ENCODE results near the gene CDH10. TPM values are rescaled to one million over a fixed set of nuclear protein-coding genes. Genes with fewer than 3 reads are reported as not detected.
A peak's percentile ranks its signal among the peaks of the same experiment; 100 is the strongest.

CDH10 gene
- total RNA-seq, 1 experiment from 2014 or later = 0.31 TPM

DNA sequence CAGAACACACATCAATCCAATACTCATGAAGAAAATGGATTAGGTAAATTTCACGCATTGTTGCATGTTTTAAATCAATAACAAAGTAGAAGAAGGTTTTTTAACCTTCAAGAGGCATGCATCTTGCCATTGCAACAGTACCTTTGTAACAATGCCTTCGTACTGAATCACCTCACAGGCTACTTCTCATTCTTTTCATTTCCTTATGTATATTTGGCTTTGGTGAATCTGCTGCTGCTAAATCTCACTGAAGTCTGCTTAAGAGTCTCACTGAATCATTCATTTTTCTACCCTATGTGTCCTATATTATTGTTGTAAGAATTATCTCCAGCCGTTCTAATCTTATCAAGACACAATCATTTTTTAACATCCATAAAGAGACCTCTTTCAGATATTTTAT, 152.5 kb downstream of the CDH10 start:
- H4K5ac ChIP-seq (ENCODE audit: insufficient read length, low read depth, low read length) = no peak overlapping the region
- TF ChIP-seq, protein P1, sequence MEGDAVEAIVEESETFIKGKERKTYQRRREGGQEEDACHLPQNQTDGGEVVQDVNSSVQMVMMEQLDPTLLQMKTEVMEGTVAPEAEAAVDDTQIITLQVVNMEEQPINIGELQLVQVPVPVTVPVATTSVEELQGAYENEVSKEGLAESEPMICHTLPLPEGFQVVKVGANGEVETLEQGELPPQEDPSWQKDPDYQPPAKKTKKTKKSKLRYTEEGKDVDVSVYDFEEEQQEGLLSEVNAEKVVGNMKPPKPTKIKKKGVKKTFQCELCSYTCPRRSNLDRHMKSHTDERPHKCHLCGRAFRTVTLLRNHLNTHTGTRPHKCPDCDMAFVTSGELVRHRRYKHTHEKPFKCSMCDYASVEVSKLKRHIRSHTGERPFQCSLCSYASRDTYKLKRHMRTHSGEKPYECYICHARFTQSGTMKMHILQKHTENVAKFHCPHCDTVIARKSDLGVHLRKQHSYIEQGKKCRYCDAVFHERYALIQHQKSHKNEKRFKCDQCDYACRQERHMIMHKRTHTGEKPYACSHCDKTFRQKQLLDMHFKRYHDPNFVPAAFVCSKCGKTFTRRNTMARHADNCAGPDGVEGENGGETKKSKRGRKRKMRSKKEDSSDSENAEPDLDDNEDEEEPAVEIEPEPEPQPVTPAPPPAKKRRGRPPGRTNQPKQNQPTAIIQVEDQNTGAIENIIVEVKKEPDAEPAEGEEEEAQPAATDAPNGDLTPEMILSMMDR (conservative IDR thresholded peaks at IDR 0.05) = no peak
- Mint-ChIP-seq H3K27ac (peak overlapping the region in 1 of 3 experiments; percentile 87; a peak in 1 of 7 replicates), H3K36me3 (ENCODE audit: insufficient read depth in 1 of 3, low read depth in 3 of 3) (no peaks in the 10 kb centered on the region), H3K4me3 (no peak overlapping the region), H3K27me3 (ENCODE audit: low read depth) (no peaks in the 10 kb centered on the region), H3K9me3 (no peaks in the 10 kb centered on the region), H3K4me1 (peaks cover 0 to 5% of the 10 kb centered on the region in 2 experiments; a peak in 2 of 4 replicates)
- H2BK20ac ChIP-seq (ENCODE audit: low read depth, low read length, poor library complexity, severe bottlenecking) = no peak overlapping the region
- no peak overlapping the region for H3T11ph ChIP-seq (ENCODE audit: low read length)
- no peak overlapping the region for H2BK120ac ChIP-seq (ENCODE audit: low read depth, low read length, poor library complexity, severe bottlenecking)
- H4K8ac ChIP-seq (replicated peaks; ENCODE audit: insufficient read length, low read depth, low read length) = no peak overlapping the region
- no peak overlapping the region for H3K9ac ChIP-seq (ENCODE audit: extremely low read depth, insufficient read length, low read length)
- H3K23me2 ChIP-seq (ENCODE audit: insufficient read length, low read depth, low read length, poor library complexity, severe bottlenecking) = no peaks in the 10 kb centered on the region
- H2BK15ac ChIP-seq (ENCODE audit: low read depth, low read length) = no peak overlapping the region
- H3K27me3 ChIP-seq (ENCODE audit: insufficient read depth, low read length) = no peaks in the 10 kb centered on the region
- no peak overlapping the region for H2BK12ac ChIP-seq (ENCODE audit: insufficient read length, low read depth, low read length)
- no peak overlapping the region for H3K27ac ChIP-seq (ENCODE audit: insufficient read length, low read depth, low read length)
- H3K79me2 ChIP-seq (ENCODE audit: insufficient read depth, low read length) = no peaks in the 10 kb centered on the region
- no peak overlapping the region for H2BK5ac ChIP-seq (ENCODE audit: insufficient read length, low read length)
- H3K18ac ChIP-seq (ENCODE audit: insufficient read length, low read depth, low read length) = no peak overlapping the region
- no peak overlapping the region for H3K23ac ChIP-seq (ENCODE audit: insufficient read length, low read depth, low read length)
- H3K56ac ChIP-seq (ENCODE audit: insufficient read length, low read depth, low read length) = no peak overlapping the region
- DNase-seq = no peak
- no peak overlapping the region for H3K4ac ChIP-seq (ENCODE audit: low read depth, low read length)
- H2AFZ ChIP-seq (ENCODE audit: low read length) = no peak overlapping the region
- H4K91ac ChIP-seq (ENCODE audit: insufficient read length, low read depth, low read length) = no peak overlapping the region
- no peaks in the 10 kb centered on the region for H4K20me1 ChIP-seq (ENCODE audit: control insufficient read depth, insufficient read depth, insufficient read length)
- no peak overlapping the region for H3K4me2 ChIP-seq (ENCODE audit: insufficient read depth, insufficient read length, low read length)
- WGBS (ENCODE audit: extremely low coverage, insufficient read length, low lambda C conversion rate) = no CpG with 5 or more reads among the region's 3 CpGs
- no peak overlapping the region for H3K14ac ChIP-seq (ENCODE audit: insufficient read depth, low read length)
- no peak overlapping the region for H2AK5ac ChIP-seq (ENCODE audit: insufficient read length, low read length)
- no peaks in the 10 kb centered on the region; the same call in 1 of the 2 replicates for H3K4me1 ChIP-seq (ENCODE audit: insufficient read depth, low read length)
- H3K79me1 ChIP-seq (ENCODE audit: insufficient read depth, low read depth, low read length, poor library complexity, severe bottlenecking) = no peaks in the 10 kb centered on the region
- H3K9me3 ChIP-seq (ENCODE audit: control insufficient read depth, low read depth, low read length) = no peaks in the 10 kb centered on the region

Measured in H9 (cell line).